Chondrocyte (in vitro differentiated cells): ENCODE data around the gene ARMC3. TPM values are rescaled to one million over a fixed set of nuclear protein-coding genes. Genes with fewer than 3 reads are reported as not detected.
A peak's percentile ranks its signal among the peaks of the same experiment; 100 is the strongest.

Source experiments
- DNase-seq: peaks from one replicate; pipeline ENCODE4 v3.0.0; 2021; ENCODE audit warnings: mixed read lengths, low spot score
- H3K27ac Mint-ChIP-seq: one replicate; pipeline ENCODE4 v1.8.0; 2021; ENCODE audit warnings: mild to moderate bottlenecking, moderate library complexity, mixed read lengths; ENCODE audit not compliant: unreplicated experiment
- H3K27me3 Mint-ChIP-seq: 2 replicates; pipeline ENCODE4 v1.8.0; 2021; ENCODE audit warnings: low read depth, mixed read lengths
- H3K36me3 Mint-ChIP-seq: 2 replicates; pipeline ENCODE4 v1.8.0; 2021; ENCODE audit warnings: low read depth, mixed read lengths
- H3K4me1 Mint-ChIP-seq: 2 replicates; pipeline ENCODE4 v1.8.0; 2021; ENCODE audit warnings: low read depth, mild to moderate bottlenecking, mixed read lengths
- H3K4me3 Mint-ChIP-seq: one replicate; pipeline ENCODE4 v1.8.0; 2021; ENCODE audit warnings: mild to moderate bottlenecking, moderate library complexity, mixed read lengths; ENCODE audit not compliant: unreplicated experiment
- H3K9me3 Mint-ChIP-seq: 2 replicates; pipeline ENCODE4 v1.8.0; 2021; ENCODE audit warnings: low read depth, mixed read lengths
- CTCF ChIP-seq: fragments of 200-600 bp; sonication (generic); IDR thresholded peaks from 2 replicates; pipeline ENCODE4 v1.5.0; 2021; ENCODE audit warnings: antibody characterized with exemption, mild to moderate bottlenecking, moderate library complexity
- total RNA-seq: library from RNA; stranded (reverse); gene quantifications from 3 replicates; pipeline ENCODE4 v1.2.1, GENCODE V29; 2021

Gene ARMC3
- total RNA-seq, 1 donor from 2014 or later, result 0.27 TPM

DNA sequence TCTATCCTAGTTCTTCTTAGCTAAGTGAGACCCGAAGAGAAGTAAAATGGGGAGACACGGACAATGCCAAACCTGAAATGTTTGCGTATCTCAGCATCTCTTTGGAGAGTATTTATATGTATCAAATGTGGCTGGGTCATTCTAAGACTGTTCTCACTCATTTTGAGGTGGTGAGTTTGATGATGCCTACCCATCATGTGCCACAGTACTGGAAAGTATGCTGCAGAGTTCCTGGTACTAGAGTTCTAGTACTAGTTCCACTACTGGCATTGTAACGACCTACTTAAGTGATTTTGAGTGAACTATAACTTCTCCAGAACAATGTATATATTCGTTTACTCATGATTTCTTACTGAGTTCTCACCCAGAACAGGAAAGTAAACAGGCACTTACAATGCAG lies 41.9 kb downstream of the ARMC3 start:
- H3K4me1 Mint-ChIP-seq, result peaks cover 4% of the 10 kb centered on the region
- no peaks in the 10 kb centered on the region for H3K27me3 Mint-ChIP-seq
- peaks cover 2% of the 10 kb centered on the region for H3K36me3 Mint-ChIP-seq
- TF ChIP-seq CTCF, result no peak
- H3K27ac Mint-ChIP-seq, result no peak overlapping the region
- DNase-seq, result no peak
- peaks cover 3% of the 10 kb centered on the region for H3K9me3 Mint-ChIP-seq
- no peak overlapping the region for H3K4me3 Mint-ChIP-seq

- DNase-seq, result no peak
- peaks cover 7% of the 10 kb centered on the region for H3K4me1 Mint-ChIP-seq
Measured at GRCh38 chr10:22976534-22976933, 48.7 kb downstream of the ARMC3 start.

GRCh38 chr10:22977751-22978150 lies 49.9 kb downstream of the ARMC3 start:
- TF ChIP-seq CTCF, result peak; percentile 39
- no peak for DNase-seq
- no peak overlapping the region for H3K4me3 Mint-ChIP-seq
- no peaks in the 10 kb centered on the region for H3K27me3 Mint-ChIP-seq
- H3K27ac Mint-ChIP-seq, result no peak overlapping the region
- no peaks in the 10 kb centered on the region for H3K36me3 Mint-ChIP-seq
- peaks cover 7% of the 10 kb centered on the region for H3K4me1 Mint-ChIP-seq
- no peaks in the 10 kb centered on the region for H3K9me3 Mint-ChIP-seq

More at GRCh38 chr10:22976534-22976933, 48.7 kb downstream of the ARMC3 start:
- Mint-ChIP-seq H3K9me3 (no peaks in the 10 kb centered on the region), H3K4me3 (no peak overlapping the region), H3K36me3 (no peaks in the 10 kb centered on the region), H3K27ac (no peak overlapping the region), H3K27me3 (no peaks in the 10 kb centered on the region)
- TF ChIP-seq CTCF, result no peak

GRCh38 chr10:22978287-22978686 lies 50.4 kb downstream of the ARMC3 start:
- H3K27ac Mint-ChIP-seq, result no peak overlapping the region
- TF ChIP-seq CTCF, result no peak
- H3K27me3 Mint-ChIP-seq, result no peaks in the 10 kb centered on the region
- H3K36me3 Mint-ChIP-seq, result no peaks in the 10 kb centered on the region
- H3K4me1 Mint-ChIP-seq, result peaks cover 7% of the 10 kb centered on the region
- DNase-seq, result no peak
- H3K4me3 Mint-ChIP-seq, result no peak overlapping the region
- H3K9me3 Mint-ChIP-seq, result no peaks in the 10 kb centered on the region

- Mint-ChIP-seq H3K27ac (no peak overlapping the region), H3K4me1 (peaks cover 7% of the 10 kb centered on the region), H3K4me3 (no peak overlapping the region), H3K9me3 (no peaks in the 10 kb centered on the region), H3K36me3 (no peaks in the 10 kb centered on the region), H3K27me3 (no peaks in the 10 kb centered on the region)
- no peak for DNase-seq
- TF ChIP-seq CTCF, result no peak
Measured at GRCh38 chr10:22978918-22979317, 51.1 kb downstream of the ARMC3 start.
